Muscle of leg (tissue), 11 donors: ENCODE measurements around the gene SCN1A. TPM values are rescaled to one million over a fixed set of nuclear protein-coding genes. Genes with fewer than 3 reads are reported as not detected.

Experiments
- DNase-seq: peaks from one replicate; pipeline ENCODE4 v3.0.0; 2013
- H3K27ac ChIP-seq: one replicate; pipeline ENCODE4 v1.5.1; 2013; ENCODE audit warnings: mild to moderate bottlenecking, low read length, control low read depth
- H3K27me3 ChIP-seq: one replicate; pipeline ENCODE4 v1.6.1; 2013; ENCODE audit warnings: low read length; ENCODE audit not compliant: control insufficient read depth, insufficient read depth
- H3K36me3 ChIP-seq: one replicate; pipeline ENCODE4 v1.6.1; 2013; ENCODE audit warnings: low read length; ENCODE audit not compliant: control insufficient read depth, insufficient read depth
- H3K4me1 ChIP-seq: one replicate; pipeline ENCODE4 v1.6.1; 2013; ENCODE audit warnings: low read length; ENCODE audit not compliant: control insufficient read depth, insufficient read depth
- H3K4me3 ChIP-seq: one replicate; pipeline ENCODE4 v1.5.1; 2013; ENCODE audit warnings: low read length, control low read depth
- H3K9me3 ChIP-seq: replicated peaks from 2 replicates; pipeline ENCODE4 v1.6.1; 2013; ENCODE audit warnings: low read depth, low read length; ENCODE audit not compliant: control insufficient read depth
- WGBS: methylation state at CpG from one replicate; pipeline ENCODE4 v1.1.5; 2013; ENCODE audit warnings: missing lambda C conversion rate; ENCODE audit not compliant: insufficient coverage; 5-methylcytosine and 5-hydroxymethylcytosine counted together
- polyA plus RNA-seq, 8 donors: library from polyadenylated mRNA; unstranded; fragments of 120-200 nt; gene quantifications; one replicate each; pipeline versions ENCODE4 v1.2.1 to v1.2.3, GENCODE V29; 2013; ENCODE audit warnings: inconsistent platforms in 1 of 8, low replicate concordance in 1 of 8; ENCODE audit not compliant: insufficient read length in 8 of 8, insufficient read depth in 1 of 8
- total RNA-seq: library from RNA; stranded (reverse); fragments of 120-200 nt; gene quantifications from one replicate; pipeline ENCODE4 v1.2.4, GENCODE V29; 2013

Gene SCN1A
- total and polyA plus RNA-seq, 9 donors, result 0.03 to 0.26 (median 0.09) TPM; not detected in 1

DNA sequence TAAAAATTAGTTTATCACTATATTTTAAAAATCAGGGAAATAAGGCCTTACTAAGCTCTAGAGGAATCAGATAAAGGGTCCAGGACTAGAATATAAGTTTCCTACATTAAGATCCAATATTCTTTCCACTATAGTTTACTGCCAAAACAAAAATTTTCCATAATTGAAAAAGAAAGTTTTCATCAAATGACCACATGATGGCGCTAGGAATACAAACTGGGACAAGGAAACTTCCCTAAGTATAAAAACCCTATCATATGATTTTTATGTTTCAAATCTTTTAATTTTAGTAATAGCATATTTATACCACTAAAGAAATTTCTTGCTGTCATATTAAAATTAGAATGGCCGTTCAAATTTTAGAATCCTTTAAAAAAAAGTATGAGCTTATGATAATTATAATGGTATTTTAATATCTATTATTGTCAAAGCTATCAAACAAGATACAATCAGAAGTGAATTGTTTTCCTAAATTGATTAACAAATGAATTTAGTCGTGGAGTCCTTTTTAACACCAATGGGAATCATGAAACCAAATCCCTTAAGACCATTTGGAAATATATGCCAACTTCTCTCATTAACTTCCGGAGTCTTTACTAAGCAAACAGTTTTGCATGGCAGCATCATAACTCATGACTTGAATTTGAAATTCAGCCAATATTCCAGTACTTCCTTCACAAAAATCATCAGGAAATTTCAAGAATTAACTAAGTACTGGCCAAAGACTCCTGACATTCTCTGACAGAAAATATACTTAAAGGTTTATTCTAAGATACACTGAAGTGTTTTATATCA, 70.3 kb downstream of the SCN1A start:
- peak; percentile 48 for DNase-seq
- Histone ChIP-seq H3K27ac (no peak overlapping the region), H3K4me3 (no peak overlapping the region), H3K36me3 (no peaks in the 10 kb centered on the region), H3K27me3 (no peaks in the 10 kb centered on the region), H3K4me1 (no peaks in the 10 kb centered on the region), H3K9me3 (no peaks in the 10 kb centered on the region)
- WGBS, result no CpG with 5 or more reads among the region's 4 CpGs

- no peaks in the 10 kb centered on the region for H3K4me1 ChIP-seq
- WGBS, result 71% methylated on average over 1 of the region's 5 CpGs
- H3K4me3 ChIP-seq, result no peak overlapping the region
- no peaks in the 10 kb centered on the region for H3K27me3 ChIP-seq
- no peak for DNase-seq
- no peaks in the 10 kb centered on the region for H3K36me3 ChIP-seq
- H3K27ac ChIP-seq, result no peak overlapping the region
- H3K9me3 ChIP-seq, result no peaks in the 10 kb centered on the region
Measured at GRCh38 chr2:166044853-166045483, 82.9 kb downstream of the SCN1A start.

GRCh38 chr2:166042768-166043390, 84.9 kb downstream of the SCN1A start:
- H3K36me3 ChIP-seq, result no peaks in the 10 kb centered on the region
- no peaks in the 10 kb centered on the region for H3K9me3 ChIP-seq
- H3K4me3 ChIP-seq, result no peak overlapping the region
- DNase-seq, result no peak
- H3K27me3 ChIP-seq, result no peaks in the 10 kb centered on the region
- no peak overlapping the region for H3K27ac ChIP-seq
- no peaks in the 10 kb centered on the region for H3K4me1 ChIP-seq

GRCh38 chr2:166042356-166042755, 85.5 kb downstream of the SCN1A start:
- no CpG with 5 or more reads among the region's 1 CpG for WGBS
- no peak overlapping the region for H3K27ac ChIP-seq
- H3K4me1 ChIP-seq, result no peaks in the 10 kb centered on the region

GRCh38 chr2:166041613-166042012, 86.2 kb downstream of the SCN1A start:
- Histone ChIP-seq H3K4me3 (no peak overlapping the region), H3K36me3 (no peaks in the 10 kb centered on the region), H3K27me3 (no peaks in the 10 kb centered on the region), H3K27ac (no peak overlapping the region), H3K9me3 (no peaks in the 10 kb centered on the region), H3K4me1 (no peaks in the 10 kb centered on the region)
- DNase-seq, result no peak
- no CpG with 5 or more reads among the region's 1 CpG for WGBS

More at GRCh38 chr2:166042356-166042755, 85.5 kb downstream of the SCN1A start:
- Histone ChIP-seq H3K36me3 (no peaks in the 10 kb centered on the region), H3K27me3 (no peaks in the 10 kb centered on the region), H3K9me3 (no peaks in the 10 kb centered on the region), H3K4me3 (no peak overlapping the region)
- no peak for DNase-seq

DNA sequence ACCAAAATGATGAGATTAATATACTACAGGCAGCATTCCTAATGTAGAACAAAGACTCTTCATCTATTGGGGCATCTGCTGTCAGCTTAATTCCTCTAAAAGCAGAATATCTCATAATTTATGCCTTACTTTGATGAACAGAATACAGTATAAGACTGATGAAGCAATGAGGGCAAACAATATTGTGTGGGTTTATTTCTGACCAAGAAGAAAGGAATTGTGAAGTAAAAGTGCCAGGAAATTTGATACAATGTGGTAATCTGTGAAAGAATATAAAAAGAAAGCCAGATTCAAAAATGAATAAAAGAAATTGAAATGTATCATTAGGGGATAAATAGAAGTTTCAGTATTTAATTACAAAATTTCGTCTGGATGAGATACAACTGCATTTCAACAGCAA, 95.5 kb downstream of the SCN1A start:
- no peak for DNase-seq

GRCh38 chr2:166031054-166031453, 96.8 kb downstream of the SCN1A start:
- no peak overlapping the region for H3K4me3 ChIP-seq
- no peaks in the 10 kb centered on the region for H3K9me3 ChIP-seq
- WGBS, result no CpG with 5 or more reads among the region's 2 CpGs
- H3K4me1 ChIP-seq, result no peaks in the 10 kb centered on the region
- DNase-seq, result no peak
- no peaks in the 10 kb centered on the region for H3K27me3 ChIP-seq
- no peaks in the 10 kb centered on the region for H3K36me3 ChIP-seq
- no peak overlapping the region for H3K27ac ChIP-seq

More for the DNA sequence above, 95.5 kb downstream of the SCN1A start:
- Histone ChIP-seq H3K36me3 (no peaks in the 10 kb centered on the region), H3K27me3 (no peaks in the 10 kb centered on the region), H3K9me3 (no peaks in the 10 kb centered on the region), H3K4me1 (no peaks in the 10 kb centered on the region), H3K27ac (no peak overlapping the region), H3K4me3 (no peak overlapping the region)
- no CpG with 5 or more reads among the region's 1 CpG for WGBS

DNA sequence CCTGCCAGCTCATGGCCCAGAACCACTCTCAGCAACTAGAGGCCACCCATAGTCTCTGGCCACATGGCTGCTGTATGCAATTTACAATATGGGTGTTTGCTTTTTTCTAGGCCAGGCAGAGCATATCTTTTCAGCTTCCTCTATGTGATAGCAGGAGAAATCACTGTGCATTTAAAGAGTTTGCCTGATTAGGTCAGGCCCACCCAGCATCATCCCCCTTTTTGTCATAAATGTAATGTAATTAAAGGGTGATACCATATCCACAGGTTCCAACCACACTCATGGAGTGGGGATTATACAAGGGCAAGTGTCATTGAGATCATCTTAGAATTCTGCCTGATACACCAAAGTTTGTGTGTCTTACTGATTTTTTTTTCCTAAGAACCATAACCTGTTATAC, 102.5 kb downstream of the SCN1A start:
- H3K4me1 ChIP-seq, result no peaks in the 10 kb centered on the region
- H3K9me3 ChIP-seq, result no peaks in the 10 kb centered on the region
- H3K36me3 ChIP-seq, result no peaks in the 10 kb centered on the region
- H3K27me3 ChIP-seq, result no peaks in the 10 kb centered on the region
- H3K27ac ChIP-seq, result no peak overlapping the region
- no peak overlapping the region for H3K4me3 ChIP-seq
- DNase-seq, result no peak

DNA sequence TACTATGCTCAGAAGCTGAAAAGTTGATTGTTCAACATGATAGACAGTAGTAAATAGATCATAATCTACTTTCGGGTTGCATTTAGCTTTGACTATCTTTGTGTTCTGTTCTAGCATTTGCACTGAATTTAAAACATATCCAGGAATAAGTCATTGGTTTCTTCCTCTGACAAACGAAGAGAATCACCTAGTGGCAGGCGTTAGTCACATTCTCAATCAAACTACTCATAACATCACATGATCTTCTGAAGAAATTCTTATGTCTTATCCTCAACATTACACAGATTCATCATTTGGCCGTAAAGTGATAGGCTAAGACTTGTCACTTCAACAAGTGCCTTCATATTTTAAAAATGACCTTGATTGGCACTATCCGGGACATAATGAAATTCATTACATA, 110.6 kb downstream of the SCN1A start:
- DNase-seq, result no peak
- Histone ChIP-seq H3K27me3 (no peaks in the 10 kb centered on the region), H3K4me3 (no peak overlapping the region), H3K36me3 (no peaks in the 10 kb centered on the region), H3K4me1 (no peaks in the 10 kb centered on the region), H3K27ac (no peak overlapping the region), H3K9me3 (no peaks in the 10 kb centered on the region)
- no CpG with 5 or more reads among the region's 5 CpGs for WGBS

DNA sequence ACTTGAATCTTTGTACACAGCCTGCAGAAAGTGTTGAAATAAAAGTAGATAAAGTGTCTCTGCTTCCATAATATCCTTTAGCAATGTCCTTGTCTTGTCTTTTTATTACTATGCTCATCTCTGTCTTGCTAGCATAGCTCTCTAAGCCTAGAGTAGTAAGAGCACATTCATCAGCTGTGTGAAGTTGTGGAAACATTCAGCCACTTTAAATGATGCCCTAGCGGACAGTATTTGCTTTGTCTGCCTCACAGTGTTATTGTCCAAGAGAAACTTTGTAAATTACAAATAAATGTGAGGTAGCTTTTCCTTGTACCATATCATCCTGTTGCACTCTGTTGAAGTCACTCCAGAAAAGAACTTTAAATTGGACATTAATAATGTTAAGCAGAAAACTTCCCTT, 113.9 kb downstream of the SCN1A start:
- H3K9me3 ChIP-seq, result no peaks in the 10 kb centered on the region
- H3K4me3 ChIP-seq, result no peak overlapping the region
- no peaks in the 10 kb centered on the region for H3K27me3 ChIP-seq
- 80% methylated on average over 1 of the region's 1 CpG for WGBS
- no peaks in the 10 kb centered on the region for H3K4me1 ChIP-seq
- no peak for DNase-seq
- H3K36me3 ChIP-seq, result no peaks in the 10 kb centered on the region
- H3K27ac ChIP-seq, result no peak overlapping the region
